Gastrocnemius medialis (tissue), 4 donors: ENCODE measurements around the gene ACTA2. TPM values are rescaled to one million over a fixed set of nuclear protein-coding genes. Genes with fewer than 3 reads are reported as not detected.

Experiments used
- ATAC-seq, 2 donors: fragments of 150-250 bp; one replicate each; pipeline ENCODE4 v1.9.1; 2016
- DNase-seq, 2 donors: peaks; one replicate each; pipeline ENCODE4 v3.0.0-alpha.2; 2019
- H3K27ac ChIP-seq, 4 donors: fragments of 200-600 bp; sonication (generic); 1 replicate in 1 of 4; 2 replicates in 3 of 4; pipeline ENCODE4 v1.5.1; 2016 to 2018; ENCODE audit warnings: mild to moderate bottlenecking in 2 of 4, moderate library complexity in 1 of 4
- H3K27me3 ChIP-seq, 3 donors: fragments of 200-600 bp; sonication (generic) in 2 of 3; 1 replicate in 1 of 3; 2 replicates in 2 of 3; pipeline versions ENCODE4 v1.5.1 to v1.6.0; 2016 to 2019; ENCODE audit warnings: mild to moderate bottlenecking in 1 of 3, moderate library complexity in 1 of 3
- H3K36me3 ChIP-seq, 2 donors: fragments of 200-600 bp; sonication (generic) in 1 of 2; one replicate each; pipeline ENCODE4 v1.5.1; 2017 to 2018
- H3K4me1 ChIP-seq, 2 donors: fragments of 200-600 bp; sonication (generic) in 1 of 2; one replicate each; pipeline ENCODE4 v1.5.1; 2016 to 2017; ENCODE audit warnings: mild to moderate bottlenecking in 2 of 2
- H3K4me3 ChIP-seq, 4 donors: fragments of 200-600 bp; sonication (generic) in 3 of 4; 1 replicate in 1 of 4; 2 replicates in 3 of 4; pipeline ENCODE4 v1.5.1; 2016 to 2019; ENCODE audit warnings: mild to moderate bottlenecking in 2 of 4
- H3K9me3 ChIP-seq, 3 donors: fragments of 200-600 bp; sonication (generic) in 2 of 3; 1 replicate in 1 of 3; 2 replicates in 2 of 3; pipeline ENCODE4 v1.5.1; 2016 to 2019
- POLR2A ChIP-seq, 2 donors: fragments of 450-650 bp; IDR thresholded peaks; one replicate each; pipeline ENCODE4 v1.6.1; 2017; ENCODE audit warnings: antibody characterized with exemption in 2 of 2, mild to moderate bottlenecking in 2 of 2, moderate library complexity in 2 of 2
- in situ Hi-C, 4 donors: fragments of 200-750 bp; cut with MboI; loops; one replicate each; pipeline versions ENCODE4 v1.15.0 to v1.8.0; 2017; ENCODE audit warnings: low sequenced_read_pairs in 4 of 4
- intact Hi-C: fragments of 100-400 bp; cut with DNase I; formaldehyde crosslinking; loops from one replicate; pipeline ENCODE4 v1.15.1; 2023; ENCODE audit warnings: low total_unique reads
- total RNA-seq, 4 donors: library from RNA; depleted of rRNA; stranded (reverse); fragments of >200 nt; gene quantifications; one replicate each; pipeline versions ENCODE4 v1.1.0 to v1.2.3, GENCODE V29; 2016
- TF ChIP-seq, protein P1 (sequence below), 5 experiments: fragments of 450-650 bp in 3 of 5; fragments of 200-600 bp in 2 of 5; sonication (generic) in 2 of 5; IDR thresholded peaks in 4 of 5; conservative IDR thresholded peaks in 1 of 5; 1 replicate in 4 of 5; 2 replicates in 1 of 5; pipeline ENCODE4 v1.5.1; 2016 to 2019; ENCODE audit warnings: antibody characterized with exemption in 5 of 5, mild to moderate bottlenecking in 3 of 5, moderate library complexity in 3 of 5

The ACTA2 gene
- total RNA-seq, 4 donors from 2014 or later = 23.4 to 119 (median 74.2) TPM

DNA sequence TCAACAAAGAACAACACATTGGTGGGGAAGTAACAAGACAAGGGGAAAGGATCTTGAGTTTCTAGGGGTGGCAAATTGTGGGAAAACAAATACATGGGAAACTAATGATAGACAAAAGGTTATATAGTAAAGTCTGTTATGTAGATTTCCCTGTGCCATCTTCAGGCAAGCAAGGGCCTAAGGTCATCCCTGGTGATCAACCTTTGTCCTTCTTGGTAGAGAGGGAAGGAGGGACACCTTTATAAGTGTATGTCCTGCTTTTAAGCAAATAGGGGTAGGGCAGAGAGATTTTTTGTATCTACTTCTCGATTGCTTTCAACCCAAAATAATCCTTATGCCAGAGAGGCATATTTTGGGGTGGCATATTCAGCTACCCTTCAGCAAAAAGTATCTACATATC lies 11.8 kb upstream of the ACTA2 start:
- Histone ChIP-seq H3K27me3 (no peaks in the 10 kb centered on the region), H3K4me1 (peaks cover 0 to 4% of the 10 kb centered on the region in 2 donors), H3K27ac (no peak overlapping the region), H3K36me3 (no peaks in the 10 kb centered on the region), H3K9me3 (no peaks in the 10 kb centered on the region), H3K4me3 (no peak overlapping the region)
- DNase-seq (no peak), ATAC-seq (no peak)
- TF ChIP-seq POLR2A (IDR thresholded peaks at IDR 0.05) = no peak
- TF ChIP-seq, protein P1, sequence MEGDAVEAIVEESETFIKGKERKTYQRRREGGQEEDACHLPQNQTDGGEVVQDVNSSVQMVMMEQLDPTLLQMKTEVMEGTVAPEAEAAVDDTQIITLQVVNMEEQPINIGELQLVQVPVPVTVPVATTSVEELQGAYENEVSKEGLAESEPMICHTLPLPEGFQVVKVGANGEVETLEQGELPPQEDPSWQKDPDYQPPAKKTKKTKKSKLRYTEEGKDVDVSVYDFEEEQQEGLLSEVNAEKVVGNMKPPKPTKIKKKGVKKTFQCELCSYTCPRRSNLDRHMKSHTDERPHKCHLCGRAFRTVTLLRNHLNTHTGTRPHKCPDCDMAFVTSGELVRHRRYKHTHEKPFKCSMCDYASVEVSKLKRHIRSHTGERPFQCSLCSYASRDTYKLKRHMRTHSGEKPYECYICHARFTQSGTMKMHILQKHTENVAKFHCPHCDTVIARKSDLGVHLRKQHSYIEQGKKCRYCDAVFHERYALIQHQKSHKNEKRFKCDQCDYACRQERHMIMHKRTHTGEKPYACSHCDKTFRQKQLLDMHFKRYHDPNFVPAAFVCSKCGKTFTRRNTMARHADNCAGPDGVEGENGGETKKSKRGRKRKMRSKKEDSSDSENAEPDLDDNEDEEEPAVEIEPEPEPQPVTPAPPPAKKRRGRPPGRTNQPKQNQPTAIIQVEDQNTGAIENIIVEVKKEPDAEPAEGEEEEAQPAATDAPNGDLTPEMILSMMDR (IDR thresholded peaks at IDR 0.05 in 4 of 5, conservative IDR thresholded peaks at IDR 0.05 in 1 of 5) = no peak
- in situ Hi-C loops = no loop called here
- intact Hi-C loops = no loop called here

DNA sequence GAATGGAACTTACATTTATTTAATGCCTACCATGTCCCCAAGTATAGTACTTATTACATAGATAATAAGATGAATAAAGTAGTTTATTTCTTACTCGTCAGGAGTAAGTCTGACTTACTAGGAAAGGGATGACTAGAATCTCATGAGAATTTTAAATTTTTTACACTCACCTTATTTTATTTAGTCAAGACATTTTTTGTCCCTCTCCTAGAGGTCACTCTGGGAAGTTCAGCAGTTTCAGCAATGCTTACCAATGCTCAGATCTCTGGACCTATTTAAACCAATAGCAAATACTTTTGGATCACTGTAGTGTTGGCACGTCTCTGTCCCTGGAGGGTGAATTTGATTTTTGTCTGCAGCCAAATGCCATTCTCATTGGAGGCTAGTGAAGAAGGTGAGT lies 10.7 kb upstream of the ACTA2 start:
- intact Hi-C loops (no loop called here), in situ Hi-C loops (no loop called here)
- ATAC-seq (no peak), DNase-seq (no peak)
- H3K9me3 ChIP-seq = no peaks in the 10 kb centered on the region
- TF ChIP-seq, protein P1 (IDR thresholded peaks at IDR 0.05 in 4 of 5, conservative IDR thresholded peaks at IDR 0.05 in 1 of 5) = no peak
- TF ChIP-seq POLR2A (IDR thresholded peaks at IDR 0.05) = no peak
- no peaks in the 10 kb centered on the region for H3K36me3 ChIP-seq
- H3K4me1 ChIP-seq = peaks cover 0 to 3% of the 10 kb centered on the region in 2 donors
- H3K4me3 ChIP-seq = no peak overlapping the region
- H3K27me3 ChIP-seq = no peaks in the 10 kb centered on the region
- no peak overlapping the region for H3K27ac ChIP-seq

DNA sequence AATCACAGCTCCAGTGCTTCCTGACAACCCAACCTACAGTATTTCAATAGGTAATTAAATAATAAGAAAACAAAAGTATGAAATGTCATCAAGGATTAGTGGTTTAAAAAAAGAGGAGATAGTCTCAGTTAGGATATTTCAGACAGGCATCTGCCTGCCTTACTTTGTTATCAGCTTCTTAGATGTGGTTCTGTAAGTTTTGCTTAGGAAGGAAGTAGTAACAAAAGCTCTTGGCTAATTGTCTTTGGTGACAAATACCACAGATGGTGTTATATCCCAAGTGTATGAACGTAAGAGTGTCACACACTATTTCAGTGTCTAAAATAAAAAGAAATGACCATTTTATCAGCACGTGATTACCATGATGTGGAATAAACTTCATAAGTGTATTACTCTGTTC lies 9.8 kb upstream of the ACTA2 start:
- intact Hi-C loops = no loop called here
- Histone ChIP-seq H3K27me3 (no peaks in the 10 kb centered on the region), H3K4me3 (no peak overlapping the region), H3K4me1 (no peaks in the 10 kb centered on the region), H3K9me3 (no peaks in the 10 kb centered on the region), H3K36me3 (no peaks in the 10 kb centered on the region), H3K27ac (no peak overlapping the region)
- TF ChIP-seq, protein P1 (IDR thresholded peaks at IDR 0.05 in 4 of 5, conservative IDR thresholded peaks at IDR 0.05 in 1 of 5) = no peak
- no peak for TF ChIP-seq POLR2A (IDR thresholded peaks at IDR 0.05)
- DNase-seq (no peak), ATAC-seq (no peak)
- in situ Hi-C loops = no loop called here

DNA sequence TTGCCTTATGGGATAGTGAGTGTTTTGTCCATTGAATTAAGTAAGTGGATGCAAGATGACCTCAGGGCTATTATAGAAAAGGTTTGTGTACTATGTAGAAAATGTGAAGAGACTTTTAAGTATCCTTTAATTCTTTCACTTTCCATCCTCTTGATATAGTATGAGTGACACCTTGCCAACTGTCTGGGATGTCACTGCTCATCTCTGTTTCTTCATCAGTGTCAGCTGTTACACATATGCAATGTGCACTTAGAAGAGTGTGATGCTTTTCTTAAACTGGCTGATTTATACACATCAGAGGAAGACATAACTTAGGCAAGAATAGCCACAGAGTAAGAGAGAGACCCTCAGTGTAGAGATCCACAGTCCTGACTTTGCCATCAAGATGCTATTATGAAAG lies 8.7 kb upstream of the ACTA2 start:
- no peak for ATAC-seq
- intact Hi-C loops = no loop called here
- H3K9me3 ChIP-seq = no peaks in the 10 kb centered on the region

DNA sequence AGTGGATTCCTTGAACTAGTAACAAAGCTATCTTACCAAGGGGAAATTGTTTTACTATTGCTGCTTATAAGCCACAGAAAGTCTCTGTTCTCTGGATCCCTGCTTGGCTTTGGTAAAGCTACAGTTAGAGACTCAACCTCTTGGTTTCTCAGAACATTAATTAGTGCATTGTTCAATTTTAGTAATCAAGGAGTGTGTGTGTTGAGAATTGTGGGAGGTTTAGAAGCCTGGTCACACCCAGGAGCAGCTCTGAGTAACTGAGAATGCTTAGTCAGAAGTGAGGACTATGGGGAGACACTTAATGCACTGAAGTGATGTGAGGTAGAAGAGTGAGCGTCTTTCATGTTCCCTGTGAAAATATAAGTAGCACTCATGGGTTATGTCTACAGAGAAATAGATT lies 8.2 kb upstream of the ACTA2 start:
- DNase-seq (no peak), ATAC-seq (no peak)
- Histone ChIP-seq H3K27ac (no peak overlapping the region), H3K9me3 (no peaks in the 10 kb centered on the region), H3K4me3 (no peak overlapping the region), H3K36me3 (no peaks in the 10 kb centered on the region), H3K27me3 (no peaks in the 10 kb centered on the region), H3K4me1 (no peaks in the 10 kb centered on the region)
- TF ChIP-seq, protein P1 (IDR thresholded peaks at IDR 0.05 in 4 of 5, conservative IDR thresholded peaks at IDR 0.05 in 1 of 5) = no peak
- TF ChIP-seq POLR2A (IDR thresholded peaks at IDR 0.05) = no peak
- in situ Hi-C loops = no loop called here
- intact Hi-C loops = no loop called here

More for the DNA sequence above, 8.7 kb upstream of the ACTA2 start:
- in situ Hi-C loops = no loop called here
- TF ChIP-seq, protein P1 (IDR thresholded peaks at IDR 0.05 in 4 of 5, conservative IDR thresholded peaks at IDR 0.05 in 1 of 5) = no peak
- TF ChIP-seq POLR2A (IDR thresholded peaks at IDR 0.05) = no peak
- H3K4me1 ChIP-seq = no peaks in the 10 kb centered on the region
- no peaks in the 10 kb centered on the region for H3K36me3 ChIP-seq
- no peaks in the 10 kb centered on the region for H3K27me3 ChIP-seq
- H3K27ac ChIP-seq = no peak overlapping the region
- no peak overlapping the region for H3K4me3 ChIP-seq
- DNase-seq = no peak
